Activated gamma-delta T cell (primary cell): ENCODE data around the gene PAPPA2.
"Not testable (repeated sequence)": the region's sequence is repeated elsewhere in the genome, so short reads cannot be mapped to it uniquely, and the experiment has no call there.

Source experiments
- DNase-seq: peaks from one replicate; lab custom pipeline; 2025; lab: John Stamatoyannopoulos, UW

Gene PAPPA2

GRCh38 chr1:176692988-176693696 lies 230.2 kb downstream of the PAPPA2 start:
- no peak for DNase-seq

DNA sequence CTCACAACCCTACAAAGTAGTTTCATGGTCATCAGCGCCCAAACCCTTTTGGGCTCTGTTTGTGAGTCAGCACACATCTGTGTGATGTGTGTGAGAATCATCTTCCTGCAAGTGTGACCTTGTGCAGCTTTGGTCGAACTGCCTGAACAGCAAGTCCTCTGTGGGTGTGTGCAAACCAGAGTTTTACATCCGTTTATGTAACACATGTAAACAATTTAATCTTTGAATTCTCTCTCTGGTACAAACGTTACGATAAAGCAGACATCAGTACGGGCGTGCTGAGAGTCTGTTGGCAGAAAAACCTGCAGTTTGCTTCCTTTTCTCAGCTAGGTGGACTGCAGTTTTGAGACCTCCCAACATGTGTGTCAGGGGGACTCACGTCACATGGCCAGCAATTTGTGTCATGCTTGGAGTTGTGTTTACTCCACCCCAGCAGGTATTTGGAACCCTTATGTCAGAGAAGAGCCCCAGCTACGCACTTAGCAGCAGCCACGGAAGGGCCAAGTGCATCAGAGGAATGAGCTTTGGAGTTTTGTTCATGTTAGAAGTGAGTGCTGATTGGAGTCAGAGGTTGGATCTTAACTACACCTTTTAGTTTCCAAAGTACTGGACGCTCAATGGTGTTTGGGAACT lies 230.8 kb downstream of the PAPPA2 start:
- no peak for DNase-seq

GRCh38 chr1:176694713-176695112 lies 231.7 kb downstream of the PAPPA2 start:
- no peak for DNase-seq

- no peak for DNase-seq
Measured at GRCh38 chr1:176696109-176696508, 233.1 kb downstream of the PAPPA2 start.

DNA sequence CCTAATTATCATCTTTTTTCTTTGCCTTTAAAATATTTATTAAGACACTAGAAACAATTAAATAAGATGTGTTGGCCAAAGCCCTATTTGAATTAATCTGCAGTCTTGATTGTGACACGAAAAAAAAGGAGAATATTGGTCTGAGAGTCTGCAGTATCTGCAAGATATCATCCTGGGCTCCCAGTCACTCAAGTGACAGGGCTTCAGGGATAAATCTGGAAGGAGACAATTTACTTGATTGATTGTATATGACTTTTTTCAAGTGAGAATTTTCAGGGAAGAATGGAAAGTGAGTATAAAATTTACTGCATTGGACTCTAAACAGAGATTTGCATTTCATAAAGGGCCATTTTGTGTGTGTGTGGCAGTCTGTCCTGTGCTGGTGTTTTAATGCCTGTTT lies 233.7 kb downstream of the PAPPA2 start:
- DNase-seq, result no peak

- no peak for DNase-seq
Measured at GRCh38 chr1:176699821-176700220, 236.8 kb downstream of the PAPPA2 start.

DNA sequence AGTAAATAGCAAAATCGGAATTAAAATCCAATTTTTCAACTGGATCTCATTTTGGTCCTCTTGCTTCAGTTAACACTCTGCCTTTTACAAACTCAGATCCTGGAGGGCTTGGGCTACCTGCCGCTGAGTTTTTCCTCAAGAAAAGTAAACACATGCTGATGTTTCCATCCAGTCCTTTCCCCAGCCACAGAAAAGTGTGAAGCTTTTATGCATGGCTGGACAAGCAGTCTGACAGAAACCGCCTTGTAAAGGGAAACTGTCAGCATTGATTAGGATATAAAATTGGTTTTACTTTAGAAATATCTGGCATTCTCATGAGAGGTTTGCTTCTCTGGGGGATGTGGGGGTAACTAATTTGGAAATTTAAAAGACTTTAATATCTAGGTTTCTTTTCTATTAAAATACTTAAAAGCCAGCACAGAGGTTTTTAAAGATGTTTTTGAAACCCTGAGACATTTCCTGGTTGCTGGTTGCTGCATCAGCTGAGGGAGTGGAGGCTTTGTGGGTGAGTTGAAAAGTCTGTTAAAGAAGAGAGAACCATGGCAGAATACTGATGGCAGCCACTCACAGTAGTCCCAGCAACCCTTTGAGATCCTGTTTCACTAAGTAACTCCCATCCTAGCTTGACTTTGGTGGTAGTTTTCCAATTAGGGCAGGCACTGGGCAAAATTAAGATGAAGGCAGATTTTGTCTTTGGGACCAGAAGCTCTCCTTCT lies 238.3 kb downstream of the PAPPA2 start:
- no peak for DNase-seq

DNA sequence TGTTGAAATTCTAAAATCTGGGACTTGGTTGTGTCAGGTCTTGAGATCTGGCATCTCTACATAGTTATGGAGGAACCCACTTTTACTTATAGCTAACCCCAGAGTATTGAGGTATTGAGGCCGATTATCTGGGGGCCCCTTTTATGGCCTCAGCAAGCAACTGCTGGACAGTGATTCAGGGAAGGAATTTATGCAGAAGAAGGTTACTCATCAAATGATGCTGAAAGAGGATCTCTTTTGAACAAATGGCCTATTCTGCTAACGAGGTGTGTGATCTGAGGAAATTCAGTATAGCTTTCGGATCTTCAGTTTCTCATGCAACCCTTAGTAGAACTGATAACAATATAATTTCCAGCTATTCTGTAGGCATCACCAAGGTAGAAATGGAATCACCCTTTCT lies 239.9 kb downstream of the PAPPA2 start:
- no peak for DNase-seq

DNA sequence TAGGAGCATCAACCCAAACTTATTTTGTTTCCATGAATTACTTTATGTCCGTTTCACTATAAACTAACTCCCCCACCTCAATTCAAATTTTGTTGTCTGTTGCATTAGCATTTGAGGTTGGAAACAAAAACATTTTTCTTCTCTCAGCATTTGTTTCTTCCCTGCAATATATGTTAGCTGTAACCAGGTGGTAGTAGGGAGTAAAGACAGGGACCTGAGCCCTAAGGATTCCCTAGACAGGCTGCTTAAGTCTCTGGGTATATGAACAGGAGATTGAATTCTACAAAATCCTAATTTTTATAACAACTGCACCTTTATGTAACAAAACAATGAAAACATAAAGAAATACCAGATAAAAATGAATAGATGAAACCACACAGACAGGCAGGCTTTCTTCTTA lies 242.6 kb downstream of the PAPPA2 start:
- no peak for DNase-seq

GRCh38 chr1:176717066-176717750 lies 254.2 kb downstream of the PAPPA2 start:
- DNase-seq, result no peak

GRCh38 chr1:176719447-176719846 lies 256.5 kb downstream of the PAPPA2 start:
- no peak for DNase-seq

DNA sequence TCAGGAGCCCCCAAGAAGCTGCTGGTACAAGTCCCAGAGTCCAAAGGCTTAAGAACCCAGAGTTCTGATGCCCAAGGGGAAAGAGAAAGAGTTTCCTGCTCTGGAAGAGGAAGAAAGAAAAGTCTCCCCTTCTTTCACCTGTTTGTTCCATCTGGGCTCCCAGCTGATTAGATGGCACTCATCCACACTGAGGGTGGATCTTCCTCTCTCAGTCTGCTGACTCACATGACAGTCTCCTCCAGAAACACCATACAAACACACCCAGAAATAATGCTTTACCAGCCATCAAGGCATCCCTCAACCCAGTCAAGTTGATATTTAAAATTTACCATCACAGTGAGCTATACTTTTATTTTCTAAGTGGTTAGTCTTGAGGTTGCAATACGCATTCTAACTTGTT lies 257.9 kb downstream of the PAPPA2 start:
- DNase-seq, result no peak

GRCh38 chr1:176733661-176734060 lies 270.7 kb downstream of the PAPPA2 start:
- no peak for DNase-seq

- DNase-seq, result no peak
Measured at GRCh38 chr1:176735201-176735600, 272.2 kb downstream of the PAPPA2 start.

GRCh38 chr1:176736015-176736414 lies 273.0 kb downstream of the PAPPA2 start:
- no peak for DNase-seq

DNA sequence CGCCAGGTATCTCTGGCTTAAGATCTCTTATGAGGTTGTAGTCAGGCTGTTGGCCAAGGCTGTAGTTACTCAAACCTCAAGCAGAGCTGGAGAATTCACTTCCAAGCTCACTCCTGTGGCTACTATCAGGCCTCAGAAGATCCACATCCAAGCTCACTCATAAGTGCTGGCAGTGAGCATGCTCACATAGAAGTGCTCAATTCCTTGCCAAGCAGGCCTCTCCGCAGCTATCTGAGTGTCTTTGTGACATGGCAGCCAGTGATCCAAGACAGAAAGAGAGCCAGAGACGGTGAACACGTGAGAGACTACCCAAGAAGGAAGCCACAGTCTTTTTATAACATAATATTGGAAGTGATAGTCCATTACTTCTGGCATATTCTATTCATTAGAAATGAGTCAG lies 278.2 kb downstream of the PAPPA2 start:
- no peak for DNase-seq

- DNase-seq, result no peak
Measured at GRCh38 chr1:176742322-176742721, 279.3 kb downstream of the PAPPA2 start.

GRCh38 chr1:176744142-176744541 lies 281.2 kb downstream of the PAPPA2 start:
- DNase-seq, result no peak

GRCh38 chr1:176745945-176746344 lies 283.0 kb downstream of the PAPPA2 start:
- no peak for DNase-seq

GRCh38 chr1:176752505-176752904 lies 289.5 kb downstream of the PAPPA2 start:
- no peak for DNase-seq

- DNase-seq, result no peak
Measured at GRCh38 chr1:176754676-176755075, 291.7 kb downstream of the PAPPA2 start.

- DNase-seq, result not testable (repeated sequence)
Measured at GRCh38 chr1:176756817-176757216, 293.8 kb downstream of the PAPPA2 start.

- DNase-seq, result no peak
Measured at GRCh38 chr1:176765608-176766007, 302.6 kb downstream of the PAPPA2 start.
